Renal cortical epithelial cell (primary cell): Measurements from ENCODE around the gene CMTM1. TPM values are rescaled to one million over a fixed set of nuclear protein-coding genes. Genes with fewer than 3 reads are reported as not detected.

Source experiments
- DNase-seq: peaks from one replicate; pipeline ENCODE4 v3.0.0-alpha.2; 2011; ENCODE audit warnings: low read depth
- total RNA-seq: library from RNA; depleted of rRNA; stranded (reverse); fragments of >200 nt; gene quantifications from 2 replicates; pipeline ENCODE4 v1.2.3, GENCODE V29; 2014

The CMTM1 gene
- total RNA-seq, 1 donor from 2014 or later = 6.2 TPM

GRCh38 chr16:66539623-66540469, 26.4 kb upstream of the CMTM1 start:
- peak; percentile 94 for DNase-seq

- DNase-seq = no peak
Measured at GRCh38 chr16:66541388-66542355, 24.6 kb upstream of the CMTM1 start.

- no peak for DNase-seq
Measured at GRCh38 chr16:66542396-66542795, 23.8 kb upstream of the CMTM1 start.

- no peak for DNase-seq
Measured at GRCh38 chr16:66543541-66543940, 22.7 kb upstream of the CMTM1 start.

GRCh38 chr16:66544016-66544757, 22.1 kb upstream of the CMTM1 start:
- DNase-seq = no peak

- DNase-seq = no peak
Measured at GRCh38 chr16:66547101-66547989, 18.9 kb upstream of the CMTM1 start.

- no peak for DNase-seq
Measured at GRCh38 chr16:66548068-66548467, 18.2 kb upstream of the CMTM1 start.

- no peak for DNase-seq
Measured at GRCh38 chr16:66548868-66549267, 17.4 kb upstream of the CMTM1 start.

GRCh38 chr16:66549284-66550131, 16.7 kb upstream of the CMTM1 start, which contains the start of gene TK2:
Gene TK2 (minus strand): TSS chr16:66550122. CDS start chr16:66550061, 61 bp downstream.
- no peak for DNase-seq

- DNase-seq = peak; percentile 23
Measured at GRCh38 chr16:66551348-66551759, 14.9 kb upstream of the CMTM1 start.

GRCh38 chr16:66551788-66552285, 14.4 kb upstream of the CMTM1 start:
- no peak for DNase-seq

- peak; percentile 72 for DNase-seq
Measured at GRCh38 chr16:66552286-66553177, 13.7 kb upstream of the CMTM1 start, which contains the start of gene CKLF. Gene CKLF (plus strand): TSS chr16:66552576. CDS start chr16:66552716, 140 bp downstream.

- DNase-seq = no peak
Measured at GRCh38 chr16:66553223-66553622, 13.0 kb upstream of the CMTM1 start.

GRCh38 chr16:66554021-66554420, 12.2 kb upstream of the CMTM1 start:
- no peak for DNase-seq

- DNase-seq = no peak
Measured at GRCh38 chr16:66554495-66554894, 11.7 kb upstream of the CMTM1 start.

GRCh38 chr16:66560107-66560506, 6.1 kb upstream of the CMTM1 start:
- DNase-seq = no peak

- no peak for DNase-seq
Measured at GRCh38 chr16:66561381-66562080, 4.7 kb upstream of the CMTM1 start.

- no peak for DNase-seq
Measured at GRCh38 chr16:66562409-66562808, 3.8 kb upstream of the CMTM1 start.
